Tibial nerve (tissue), 3 donors: ENCODE measurements around the gene ISG20L2.

Source experiments
- CTCF ChIP-seq, 5 experiments: fragments of 200-600 bp in 3 of 5; fragments of 450-650 bp in 2 of 5; sonication (generic) in 3 of 5; IDR thresholded peaks; one replicate each; pipeline ENCODE4 v1.5.1; 2016 to 2019; ENCODE audit warnings: antibody characterized with exemption in 5 of 5, mild to moderate bottlenecking in 3 of 5, moderate library complexity in 2 of 5
- POLR2A ChIP-seq, 2 donors: fragments of 450-650 bp; IDR thresholded peaks; one replicate each; pipeline ENCODE4 v1.6.1; 2017; ENCODE audit warnings: antibody characterized with exemption in 2 of 2, mild to moderate bottlenecking in 2 of 2, moderate library complexity in 2 of 2

GRCh38 chr1:156747742-156748669 lies 19.4 kb upstream of the ISG20L2 start:
- no peak for TF ChIP-seq CTCF (IDR thresholded peaks at IDR 0.05)
- no peak for TF ChIP-seq POLR2A (IDR thresholded peaks at IDR 0.05)
